Right ventricle myocardium superior (tissue), 1 donor: ENCODE results near the gene RDH8. TPM values are rescaled to one million over a fixed set of nuclear protein-coding genes. Genes with fewer than 3 reads are reported as not detected.

Experiments used
- microRNA-seq: library from miRNA; unstranded; fragments of <30 nt; microRNA quantifications from one replicate; pipeline ENCODE4 v1.2.0, GENCODE V29; 2020
- total RNA-seq: library from RNA; stranded (reverse); fragmentation: NEBNext Ultra II Directional; extraction: Animal tissue kit (Norgen Biotek cat#: 25700); gene quantifications from one replicate; pipeline ENCODE4 v1.2.1, GENCODE V29; 2021
- donor health status: DM: no; HTN: yes; CAD: no; lungs with severe emphysema.

The RDH8 gene
- total RNA-seq, 1 donor from 2014 or later: not detected

Small RNAs within 50 kb of the gene (microRNA-seq; reads per million reads assigned to microRNA genes)
- not detected for gene MIR5589

Other genes starting within 250 kb of the RDH8 start
- 9.1 TPM for gene ZNF846, start 244.7 kb upstream of the RDH8 start, total RNA-seq
- 10.0 TPM for gene FBXL12, start 194.4 kb upstream of the RDH8 start, total RNA-seq
- 595 TPM for gene UBL5, start 185.6 kb upstream of the RDH8 start, total RNA-seq
- 92.5 TPM for gene PIN1, start 178.2 kb upstream of the RDH8 start, total RNA-seq
- gene OLFM2, start 77.0 kb upstream of the RDH8 start, total RNA-seq: 2.2 TPM
- 10.1 TPM for gene COL5A3, start 3.0 kb upstream of the RDH8 start, total RNA-seq
- gene SHFL, start 72.8 kb downstream of the RDH8 start, total RNA-seq: 8.5 TPM
- not detected for gene ANGPTL6, start 89.2 kb downstream of the RDH8 start, total RNA-seq
- 20.0 TPM for gene PPAN, start 92.9 kb downstream of the RDH8 start, total RNA-seq
- 4.9 TPM for gene P2RY11, start 98.2 kb downstream of the RDH8 start, total RNA-seq
- gene EIF3G, start 106.4 kb downstream of the RDH8 start, total RNA-seq: 153 TPM
- gene DNMT1, start 181.5 kb downstream of the RDH8 start, total RNA-seq: 22.7 TPM
- 5.9 TPM for gene S1PR2, start 217.8 kb downstream of the RDH8 start, total RNA-seq
- gene MRPL4, start 238.7 kb downstream of the RDH8 start, total RNA-seq: 72.4 TPM